ENCODE measurements around the gene MRC2.

DNA sequence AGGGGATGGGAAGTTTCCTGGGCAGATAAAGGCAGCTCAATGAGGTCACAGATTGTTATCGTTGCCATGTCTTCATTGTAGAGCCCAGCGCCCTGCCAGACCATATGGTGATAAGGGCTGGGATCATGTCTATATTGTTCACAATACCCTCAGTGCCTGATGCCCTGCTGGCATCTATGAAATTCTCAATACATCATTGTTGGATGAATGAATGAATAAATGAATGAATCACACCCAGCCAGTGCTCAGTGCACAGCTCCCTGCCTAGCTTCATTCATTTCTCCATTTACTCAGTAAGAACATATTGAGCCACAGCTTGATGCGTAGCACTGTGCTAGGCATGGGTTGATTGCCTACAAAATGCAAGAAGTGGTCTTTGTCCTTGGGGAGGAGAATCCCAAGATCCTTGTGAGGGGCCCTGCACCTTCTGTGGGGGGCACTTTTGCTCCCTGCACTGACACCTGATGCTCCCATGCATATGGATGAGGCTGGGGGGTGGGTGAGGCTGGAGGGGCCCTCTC, 29.7 kb downstream of the MRC2 start:
- TF ChIP-seq TEAD4 (IDR thresholded peaks at IDR 0.05) = no peak
- no peak for TF ChIP-seq FOXM1 (IDR thresholded peaks at IDR 0.05; ENCODE audit: borderline replicate concordance, low read depth)
- no peak for TF ChIP-seq CREB1 (IDR thresholded peaks at IDR 0.05; ENCODE audit: low read depth)
- no peak for TF ChIP-seq ZBTB7A (IDR thresholded peaks at IDR 0.05; ENCODE audit: low read depth)
- no peak for TF ChIP-seq NFIC (IDR thresholded peaks at IDR 0.05)
